Choroid plexus epithelial cell (primary cell): ENCODE data around the gene GATD1.

Source experiments
- DNase-seq: peaks from one replicate; pipeline ENCODE4 v3.0.0-alpha.2; 2010; ENCODE audit warnings: low read depth
- H3K4me3 ChIP-seq: 2 replicates; pipeline ENCODE4 v1.5.1; 2011; ENCODE audit warnings: low read depth, mild to moderate bottlenecking, control low read depth, low read length, moderate library complexity
- CTCF ChIP-seq: conservative IDR thresholded peaks from 2 replicates; pipeline ENCODE4 v1.5.1; 2011; ENCODE audit warnings: low read depth, mild to moderate bottlenecking, control low read depth, inconsistent platforms, low read length, moderate library complexity

Gene GATD1

GRCh38 chr11:773830-774229, 3.5 kb downstream of the GATD1 start:
- no peak for TF ChIP-seq CTCF
- no peak for DNase-seq
- H3K4me3 ChIP-seq = no peak overlapping the region

GRCh38 chr11:773425-773824, 3.9 kb downstream of the GATD1 start:
- TF ChIP-seq CTCF = no peak

GRCh38 chr11:772429-773390, 4.6 kb downstream of the GATD1 start:
- H3K4me3 ChIP-seq = no peak overlapping the region
- no peak for DNase-seq
- TF ChIP-seq CTCF = no peak

More at GRCh38 chr11:773425-773824, 3.9 kb downstream of the GATD1 start:
- DNase-seq = no peak
- no peak overlapping the region for H3K4me3 ChIP-seq

- no peak for DNase-seq
- H3K4me3 ChIP-seq = no peak overlapping the region
- no peak for TF ChIP-seq CTCF
These were observed 5.6 kb downstream of the GATD1 start for GRCh38 chr11:771617-772204.

- TF ChIP-seq CTCF = no peak
- no peak overlapping the region for H3K4me3 ChIP-seq
- DNase-seq = no peak
These were observed 6.4 kb downstream of the GATD1 start for GRCh38 chr11:770642-771616.

GRCh38 chr11:769887-770641, 7.2 kb downstream of the GATD1 start:
- H3K4me3 ChIP-seq = no peak overlapping the region
- no peak for DNase-seq
- no peak for TF ChIP-seq CTCF
